Loucy (cell line): ENCODE measurements around the gene MT1H.

Experiments used
- H2AFZ ChIP-seq: fragments of 200-600 bp; sonication (generic); 2 replicates; pipeline ENCODE4 v1.6.0; 2016; ENCODE audit warnings: antibody characterized with exemption, mild to moderate bottlenecking, low read length, moderate library complexity
- H3F3A ChIP-seq: fragments of 200-600 bp; 2 replicates; pipeline ENCODE4 v1.6.0; 2016; ENCODE audit warnings: antibody characterized with exemption, low read depth, mild to moderate bottlenecking
- H3K27me3 ChIP-seq: fragments of 200-600 bp; sonication (generic); 2 replicates; pipeline ENCODE4 v1.6.1; 2014; ENCODE audit warnings: low read length, mild to moderate bottlenecking; ENCODE audit not compliant: insufficient read depth, poor library complexity, severe bottlenecking
- H3K36me3 ChIP-seq: fragments of 200-600 bp; sonication (generic); 2 replicates; pipeline ENCODE4 v1.6.1; 2016; ENCODE audit warnings: low read length; ENCODE audit not compliant: insufficient read depth
- H3K4me1 ChIP-seq: fragments of 200-600 bp; sonication (generic); 2 replicates; pipeline ENCODE4 v1.5.1; 2014; ENCODE audit warnings: low read length, mild to moderate bottlenecking; ENCODE audit not compliant: insufficient read depth, poor library complexity, severe bottlenecking
- H3K4me2 ChIP-seq: fragments of 200-600 bp; sonication (generic); 2 replicates; pipeline ENCODE4 v1.6.0; 2014; ENCODE audit warnings: antibody characterized with exemption, low read length, low read depth, mild to moderate bottlenecking; ENCODE audit not compliant: poor library complexity, severe bottlenecking
- H3K4me3 ChIP-seq: fragments of 200-600 bp; sonication (generic); 2 replicates; pipeline ENCODE4 v1.5.1; 2014; ENCODE audit warnings: low read length, mild to moderate bottlenecking, mixed read lengths; ENCODE audit not compliant: poor library complexity, severe bottlenecking
- H3K79me2 ChIP-seq: fragments of 200-600 bp; sonication (generic); 2 replicates; pipeline ENCODE4 v1.6.1; 2014; ENCODE audit warnings: low read length; ENCODE audit not compliant: insufficient read depth
- H3K9ac ChIP-seq: fragments of 200-600 bp; sonication (generic); 2 replicates; pipeline ENCODE4 v1.6.0; 2014; ENCODE audit warnings: mild to moderate bottlenecking, low read depth, low read length, moderate library complexity; ENCODE audit not compliant: poor library complexity, severe bottlenecking
- H3K9me2 ChIP-seq: fragments of 200-600 bp; sonication (generic); replicated peaks from 2 replicates; pipeline ENCODE4 v1.6.1; 2016; ENCODE audit warnings: low read depth, low read length, mixed read lengths
- H3K9me3 ChIP-seq: fragments of 200-600 bp; sonication (generic); 2 replicates; pipeline ENCODE4 v1.6.1; 2014; ENCODE audit warnings: mild to moderate bottlenecking, antibody characterized with exemption, low read length, low read depth; ENCODE audit not compliant: insufficient read depth
- H4K20me1 ChIP-seq: fragments of 200-600 bp; sonication (generic); 2 replicates; pipeline ENCODE4 v1.6.0; 2014; ENCODE audit warnings: antibody characterized with exemption, low read length, mild to moderate bottlenecking; ENCODE audit not compliant: insufficient read depth, poor library complexity, severe bottlenecking
- CTCF ChIP-seq: fragments of 200-600 bp; sonication (generic); conservative IDR thresholded peaks from 2 replicates; pipeline ENCODE4 v1.5.1; 2014; ENCODE audit warnings: mild to moderate bottlenecking, antibody characterized with exemption, low read length
- EZH2phosphoT487 ChIP-seq: fragments of 200-600 bp; IDR thresholded peaks from 2 replicates; pipeline ENCODE4 v1.6.1; 2018; ENCODE audit warnings: antibody characterized with exemption, mild to moderate bottlenecking, moderate library complexity, borderline replicate concordance

Gene MT1H

GRCh38 chr16:56630134-56630533 lies 39.5 kb upstream of the MT1H start:
- no peaks in the 10 kb centered on the region for H3F3A ChIP-seq
- no peaks in the 10 kb centered on the region for H3K79me2 ChIP-seq
- no peak overlapping the region for H2AFZ ChIP-seq
- no peak overlapping the region for H3K4me2 ChIP-seq
- no peaks in the 10 kb centered on the region for H3K36me3 ChIP-seq
- H3K4me3 ChIP-seq, result no peak overlapping the region
- H3K4me1 ChIP-seq, result no peaks in the 10 kb centered on the region
- no peaks in the 10 kb centered on the region for H3K9me3 ChIP-seq
- TF ChIP-seq EZH2phosphoT487 (no peak), CTCF (no peak)
- H3K27me3 ChIP-seq, result no peaks in the 10 kb centered on the region
- H3K9ac ChIP-seq, result no peak overlapping the region
- no peaks in the 10 kb centered on the region for H4K20me1 ChIP-seq
- H3K9me2 ChIP-seq, result no peaks in the 10 kb centered on the region

GRCh38 chr16:56631197-56631596 lies 38.4 kb upstream of the MT1H start:
- H3K4me3 ChIP-seq, result no peak overlapping the region
- H3K4me2 ChIP-seq, result no peak overlapping the region
- H3K9ac ChIP-seq, result no peak overlapping the region
- H3K27me3 ChIP-seq, result no peaks in the 10 kb centered on the region
- H3F3A ChIP-seq, result no peaks in the 10 kb centered on the region
- no peaks in the 10 kb centered on the region for H3K36me3 ChIP-seq
- no peak overlapping the region for H2AFZ ChIP-seq
- no peaks in the 10 kb centered on the region for H3K9me3 ChIP-seq
- H3K4me1 ChIP-seq, result no peaks in the 10 kb centered on the region
- no peaks in the 10 kb centered on the region for H3K79me2 ChIP-seq
- no peak for TF ChIP-seq EZH2phosphoT487
- no peak for TF ChIP-seq CTCF
- H4K20me1 ChIP-seq, result no peaks in the 10 kb centered on the region
- H3K9me2 ChIP-seq, result no peaks in the 10 kb centered on the region

DNA sequence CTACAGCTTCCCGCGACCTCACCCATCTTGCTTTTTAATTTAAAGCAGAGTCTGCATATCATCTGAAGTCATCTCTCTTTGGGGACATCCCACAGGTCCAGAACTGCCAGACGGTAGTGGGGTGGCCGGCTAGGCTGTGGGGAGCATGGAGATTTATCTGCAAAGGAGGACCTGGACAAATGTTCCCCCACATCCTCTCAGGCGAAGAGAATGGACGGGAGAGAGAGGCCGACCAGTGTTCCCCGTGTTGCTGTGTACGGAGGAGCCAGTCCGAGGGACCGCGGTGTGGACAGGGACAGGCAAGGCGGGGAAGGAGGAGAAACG lies 37.8 kb upstream of the MT1H start:
- no peak overlapping the region for H3K9ac ChIP-seq
- no peaks in the 10 kb centered on the region for H3K4me1 ChIP-seq
- H3K27me3 ChIP-seq, result no peaks in the 10 kb centered on the region
- no peak overlapping the region for H2AFZ ChIP-seq
- H3K36me3 ChIP-seq, result no peaks in the 10 kb centered on the region
- H3K9me2 ChIP-seq, result no peaks in the 10 kb centered on the region
- H3F3A ChIP-seq, result no peaks in the 10 kb centered on the region
- no peak for TF ChIP-seq EZH2phosphoT487
- TF ChIP-seq CTCF, result no peak
- H3K9me3 ChIP-seq, result no peaks in the 10 kb centered on the region
- H3K4me3 ChIP-seq, result no peak overlapping the region
- no peaks in the 10 kb centered on the region for H3K79me2 ChIP-seq
- no peak overlapping the region for H3K4me2 ChIP-seq
- H4K20me1 ChIP-seq, result no peaks in the 10 kb centered on the region
